NB4 (cell line): ENCODE results near the gene AFAP1L1.

Experiments used
- MYC ChIP-seq: IDR thresholded peaks from 2 replicates; pipeline ENCODE4 v1.6.1; 2011; ENCODE audit warnings: low read depth, low read length
- POLR2A ChIP-seq: IDR thresholded peaks from 2 replicates; pipeline ENCODE4 v1.6.1; 2011; ENCODE audit warnings: mild to moderate bottlenecking; ENCODE audit not compliant: insufficient read length; ENCODE audit errors: extremely low read depth
- TF ChIP-seq, protein P1 (sequence below): IDR thresholded peaks from one replicate; pipeline ENCODE4 v1.5.1; 2012; ENCODE audit warnings: low read depth, low read length

GRCh38 chr5:149229298-149229937 is 42.2 kb upstream of the AFAP1L1 start:
- TF ChIP-seq, protein P1, sequence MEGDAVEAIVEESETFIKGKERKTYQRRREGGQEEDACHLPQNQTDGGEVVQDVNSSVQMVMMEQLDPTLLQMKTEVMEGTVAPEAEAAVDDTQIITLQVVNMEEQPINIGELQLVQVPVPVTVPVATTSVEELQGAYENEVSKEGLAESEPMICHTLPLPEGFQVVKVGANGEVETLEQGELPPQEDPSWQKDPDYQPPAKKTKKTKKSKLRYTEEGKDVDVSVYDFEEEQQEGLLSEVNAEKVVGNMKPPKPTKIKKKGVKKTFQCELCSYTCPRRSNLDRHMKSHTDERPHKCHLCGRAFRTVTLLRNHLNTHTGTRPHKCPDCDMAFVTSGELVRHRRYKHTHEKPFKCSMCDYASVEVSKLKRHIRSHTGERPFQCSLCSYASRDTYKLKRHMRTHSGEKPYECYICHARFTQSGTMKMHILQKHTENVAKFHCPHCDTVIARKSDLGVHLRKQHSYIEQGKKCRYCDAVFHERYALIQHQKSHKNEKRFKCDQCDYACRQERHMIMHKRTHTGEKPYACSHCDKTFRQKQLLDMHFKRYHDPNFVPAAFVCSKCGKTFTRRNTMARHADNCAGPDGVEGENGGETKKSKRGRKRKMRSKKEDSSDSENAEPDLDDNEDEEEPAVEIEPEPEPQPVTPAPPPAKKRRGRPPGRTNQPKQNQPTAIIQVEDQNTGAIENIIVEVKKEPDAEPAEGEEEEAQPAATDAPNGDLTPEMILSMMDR = no peak
- TF ChIP-seq POLR2A = no peak
- TF ChIP-seq MYC = no peak
